ENCODE results near the gene LY9.

Gene LY9

DNA sequence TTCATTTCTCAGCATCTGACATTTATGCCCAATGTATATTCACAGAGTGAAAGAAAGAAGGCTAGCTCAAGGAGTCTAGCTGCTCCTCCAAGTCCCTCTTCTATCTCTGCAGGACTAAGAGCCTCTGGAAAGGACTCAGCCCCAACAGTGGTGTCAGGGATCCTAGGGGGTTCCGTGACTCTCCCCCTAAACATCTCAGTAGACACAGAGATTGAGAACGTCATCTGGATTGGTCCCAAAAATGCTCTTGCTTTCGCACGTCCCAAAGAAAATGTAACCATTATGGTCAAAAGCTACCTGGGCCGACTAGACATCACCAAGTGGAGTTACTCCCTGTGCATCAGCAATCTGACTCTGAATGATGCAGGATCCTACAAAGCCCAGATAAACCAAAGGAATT, 3.7 kb downstream of the LY9 start:
- H3K4me3 ChIP-seq: peak overlapping the region in 1 of 7 experiments; percentile 21

DNA sequence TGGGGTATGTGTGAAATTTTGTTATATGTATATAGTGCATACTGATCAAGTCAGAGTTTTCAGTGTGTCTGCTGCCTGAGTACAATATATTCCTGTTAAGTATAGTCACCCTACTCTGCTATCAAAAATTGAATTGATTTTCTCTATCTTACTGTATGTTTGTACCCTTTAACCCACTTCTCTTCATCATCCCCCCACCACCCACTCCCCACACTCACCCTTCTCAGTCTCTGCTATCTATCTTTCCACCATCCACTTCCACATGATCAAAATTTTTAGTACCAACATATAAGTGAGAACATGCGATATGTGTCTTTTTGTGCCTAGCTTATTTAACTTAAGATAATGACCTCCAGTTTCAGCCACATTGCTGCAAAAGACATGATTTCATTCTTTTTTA, 4.2 kb downstream of the LY9 start:
- H3K4me3 ChIP-seq: peak overlapping the region in 1 of 7 experiments; percentile 8
- peak overlapping the region in 2 of 21 experiments; percentile 9 to 90 for H3K27ac ChIP-seq

More for the DNA sequence above, 3.7 kb downstream of the LY9 start:
- H3K27ac ChIP-seq: peak overlapping the region in 1 of 21 experiments; percentile 90

DNA sequence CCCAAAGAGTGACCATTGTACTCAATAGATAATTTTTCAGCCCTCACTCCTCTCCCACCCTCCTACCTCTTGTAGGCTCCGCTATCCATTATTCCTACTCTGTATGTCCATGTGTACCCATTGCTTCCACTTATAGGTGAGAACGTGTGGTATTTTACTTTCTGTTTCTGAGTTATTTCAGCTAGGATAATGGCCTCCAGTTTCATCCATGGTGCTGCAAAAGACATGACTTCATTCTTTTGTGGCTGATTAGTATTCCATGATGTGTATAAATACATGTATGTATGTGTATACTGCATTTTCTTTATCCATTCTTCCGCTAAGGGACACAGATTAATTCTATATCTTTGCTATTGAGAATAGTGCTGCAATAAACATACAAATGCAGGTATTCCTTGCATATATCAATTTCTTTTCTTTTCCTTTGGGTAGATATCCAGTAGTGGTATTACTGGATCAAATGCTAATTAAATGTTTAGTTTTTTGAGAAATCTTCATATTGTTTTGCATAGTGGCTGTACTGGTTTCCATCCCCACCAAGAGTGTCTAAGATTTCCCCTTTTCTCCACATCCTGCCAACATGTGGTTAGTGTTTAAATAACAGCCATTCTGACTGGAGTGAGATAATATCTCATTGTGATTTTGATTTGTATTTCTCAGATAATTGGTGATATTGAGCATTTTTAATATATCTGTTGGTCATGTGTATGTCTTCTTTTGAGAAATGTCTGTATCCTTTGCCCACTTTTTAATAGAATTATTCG, 4.9 kb downstream of the LY9 start:
- H3K27ac ChIP-seq: peak overlapping the region in 2 of 21 experiments; percentile 9 to 90

DNA sequence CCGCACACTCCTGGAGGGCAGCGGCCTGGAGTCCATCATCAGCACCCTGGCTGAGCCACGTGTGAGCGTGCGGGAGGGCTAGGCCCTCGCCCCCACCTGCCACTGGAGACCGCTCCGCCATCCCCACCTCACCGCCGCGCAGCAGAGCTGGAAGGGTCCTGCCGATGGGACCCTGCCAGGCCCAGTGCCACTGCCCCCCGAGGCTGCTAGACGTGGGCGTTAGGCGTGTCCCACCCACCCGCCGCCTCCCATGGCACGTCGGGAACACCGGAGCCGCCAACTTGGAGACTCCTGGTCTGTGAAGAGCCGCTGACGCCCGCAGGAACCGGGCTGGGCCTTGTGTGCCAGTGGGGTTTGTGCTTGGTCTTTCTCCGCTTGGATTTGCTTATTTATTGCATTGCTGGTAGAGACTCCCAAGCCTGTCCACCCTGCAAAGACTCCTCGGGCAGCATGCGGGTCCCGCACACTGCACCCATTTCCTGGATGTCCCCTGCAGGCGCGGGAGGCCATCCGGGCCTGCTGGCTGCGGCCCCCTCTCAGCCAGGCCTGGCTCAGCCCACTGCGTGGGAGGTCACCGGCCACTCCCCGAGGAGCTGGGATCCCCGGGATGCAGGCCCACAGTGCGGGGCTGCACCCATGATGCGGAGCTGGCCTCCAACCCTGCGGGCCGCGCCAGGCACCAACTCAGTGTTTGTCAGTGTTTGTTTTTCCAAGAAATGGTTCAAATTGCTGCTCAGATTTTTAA, 6.0 kb downstream of the LY9 start:
- H3K4me3 ChIP-seq: no peak overlapping the region
- H3K27ac ChIP-seq: peak overlapping the region in 1 of 21 experiments; percentile 90

More for the DNA sequence above, 4.9 kb downstream of the LY9 start:
- peak overlapping the region in 1 of 7 experiments; percentile 8 for H3K4me3 ChIP-seq

DNA sequence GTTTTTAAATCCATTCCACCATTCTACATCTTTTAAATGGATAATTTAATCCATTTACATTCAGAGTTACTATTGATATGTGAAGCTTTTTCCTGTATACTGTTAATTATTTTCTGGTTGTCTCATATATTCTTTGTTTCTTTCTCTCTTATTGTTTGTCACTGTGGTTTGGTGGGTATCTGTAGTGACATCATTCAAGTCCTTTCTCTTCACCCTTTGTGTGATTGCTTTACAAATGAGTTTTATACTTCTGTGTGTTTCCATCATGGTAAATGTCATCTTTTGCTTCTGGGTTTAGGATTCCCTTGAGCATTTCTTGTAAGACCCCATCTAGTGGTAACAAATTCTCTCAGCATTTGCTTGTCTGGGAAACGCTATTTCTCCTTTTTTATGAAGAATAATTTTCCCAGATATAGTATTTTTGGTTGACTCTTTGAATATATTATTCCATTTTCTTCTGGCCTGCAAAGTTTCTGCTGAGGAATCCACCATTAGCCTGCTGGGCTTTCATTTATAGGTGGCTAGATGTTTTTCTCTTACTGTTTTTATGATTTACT, 10.2 kb downstream of the LY9 start:
- Histone ChIP-seq H3K27ac (no peak overlapping the region), H3K4me3 (no peak overlapping the region)

DNA sequence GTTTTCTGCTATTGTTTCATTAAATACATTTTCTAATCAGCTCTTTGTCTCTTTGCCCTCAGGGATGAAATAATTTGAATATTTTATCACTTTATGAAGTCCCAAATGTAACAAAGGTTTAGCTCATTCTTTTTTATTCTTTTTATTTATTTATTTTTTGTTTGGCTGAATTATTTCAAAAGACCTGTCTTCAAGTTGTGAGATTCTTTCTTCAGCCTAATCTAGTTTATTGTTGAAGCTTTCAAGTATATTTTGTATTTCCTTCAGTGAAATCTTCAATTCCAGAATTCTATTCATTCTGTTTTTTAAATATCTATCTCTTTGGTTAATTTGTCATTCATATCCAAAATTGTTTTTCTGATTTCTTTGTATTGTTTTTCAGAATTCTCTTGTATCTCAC, 10.8 kb downstream of the LY9 start:
- Histone ChIP-seq H3K27ac (no peak overlapping the region), H3K4me3 (no peak overlapping the region)

DNA sequence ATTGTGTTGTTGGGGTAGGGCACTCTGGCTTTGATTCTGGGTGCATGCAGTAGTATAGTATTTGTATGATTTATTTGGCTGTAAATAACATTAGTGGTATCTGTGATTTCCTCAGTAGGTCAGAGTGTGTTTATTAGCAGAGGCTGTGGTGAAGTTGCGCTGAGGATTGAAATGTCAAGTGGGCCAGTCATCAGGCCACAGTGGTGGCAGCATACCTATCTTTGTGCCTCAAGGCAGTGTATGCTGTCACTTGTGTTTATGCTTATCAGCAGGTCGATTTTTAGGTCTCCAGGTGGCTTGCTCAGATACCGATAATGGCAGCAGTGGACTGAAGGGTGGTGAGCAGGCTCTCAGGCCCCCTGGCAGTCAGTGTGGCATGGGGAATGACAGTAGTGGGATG, 11.3 kb downstream of the LY9 start:
- Histone ChIP-seq H3K4me3 (no peak overlapping the region), H3K27ac (no peak overlapping the region)

DNA sequence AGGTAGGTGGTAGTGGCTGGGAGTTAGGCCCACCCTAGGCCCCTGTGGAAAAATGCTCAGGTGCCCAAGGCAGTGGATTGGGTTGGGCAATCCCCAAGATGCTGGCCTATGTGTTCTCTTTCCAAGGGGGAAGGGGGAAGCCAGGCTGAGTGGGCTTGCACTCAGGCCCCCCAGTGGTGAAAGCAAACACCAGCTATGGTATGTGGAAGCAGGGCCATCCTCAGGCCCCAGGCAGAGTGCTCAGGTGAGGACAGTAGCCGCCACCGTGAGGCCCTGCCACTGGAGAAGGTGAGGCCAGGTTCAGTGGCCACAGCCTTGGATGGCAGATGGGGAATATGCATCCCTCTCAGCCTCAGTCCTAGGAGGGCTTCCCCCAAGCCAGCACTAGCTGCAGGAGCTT, 11.8 kb downstream of the LY9 start:
- H3K27ac ChIP-seq: no peak overlapping the region
- H3K4me3 ChIP-seq: no peak overlapping the region

DNA sequence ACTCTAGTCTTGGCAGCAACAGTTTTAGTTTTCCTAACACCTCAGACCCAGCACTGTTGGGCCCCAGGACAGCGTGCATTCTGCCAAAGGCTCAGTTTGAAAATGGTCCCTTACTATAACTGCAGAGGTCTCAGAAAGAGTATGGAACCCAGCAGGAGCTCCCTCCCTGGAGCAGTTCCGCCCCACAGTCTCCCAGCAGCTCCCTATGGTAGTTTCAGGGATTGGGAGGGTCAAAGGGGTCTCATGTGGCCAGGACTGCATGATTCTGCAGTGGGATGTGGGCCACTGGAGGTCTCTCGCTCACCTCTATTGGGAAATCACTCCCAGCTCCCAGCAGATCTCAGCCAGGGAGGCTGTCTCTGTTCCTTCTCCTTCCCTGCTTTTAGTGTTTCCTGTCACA, 12.3 kb downstream of the LY9 start:
- H3K4me3 ChIP-seq: no peak overlapping the region
- H3K27ac ChIP-seq: no peak overlapping the region

DNA sequence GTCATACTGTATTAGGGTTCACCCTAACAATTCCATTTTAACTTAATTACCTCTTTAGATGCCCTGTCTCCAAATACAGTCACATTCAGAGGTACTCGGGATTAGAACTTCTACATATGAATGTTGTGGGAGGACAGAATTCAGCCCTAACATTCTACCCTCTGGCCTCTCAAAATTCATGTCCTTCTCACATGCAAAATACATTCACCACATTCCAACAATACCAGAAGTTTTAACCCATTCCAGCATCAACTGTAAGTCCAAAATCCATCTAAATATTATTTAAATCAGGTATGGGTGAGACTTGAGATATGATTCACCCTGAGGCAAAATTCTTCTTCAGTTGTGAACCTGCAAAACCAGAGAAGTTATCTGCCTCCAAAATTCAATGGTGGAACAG, 14.5 kb downstream of the LY9 start:
- no peak overlapping the region for H3K4me3 ChIP-seq

DNA sequence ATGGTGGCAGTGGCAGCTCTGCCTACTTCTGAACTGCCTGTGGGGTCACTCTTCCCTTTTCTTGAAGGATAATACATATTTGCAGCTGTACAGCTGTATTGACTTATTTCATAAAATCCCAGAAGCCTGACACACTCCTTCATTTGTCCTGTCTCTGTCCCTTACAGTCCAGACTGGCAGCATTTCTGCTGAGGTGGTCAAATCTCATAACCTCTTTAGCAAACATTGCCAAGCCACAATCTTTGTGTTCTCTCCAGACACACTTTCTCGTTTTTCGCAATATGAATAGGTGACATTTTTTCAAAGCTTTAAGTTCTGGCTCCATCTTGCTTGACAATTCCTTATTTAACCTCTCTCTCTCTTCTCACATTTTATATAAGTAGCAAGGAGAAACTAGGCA, 15.2 kb downstream of the LY9 start:
- Histone ChIP-seq H3K4me3 (no peak overlapping the region), H3K27ac (no peak overlapping the region)

More for the DNA sequence above, 14.5 kb downstream of the LY9 start:
- H3K27ac ChIP-seq: no peak overlapping the region

DNA sequence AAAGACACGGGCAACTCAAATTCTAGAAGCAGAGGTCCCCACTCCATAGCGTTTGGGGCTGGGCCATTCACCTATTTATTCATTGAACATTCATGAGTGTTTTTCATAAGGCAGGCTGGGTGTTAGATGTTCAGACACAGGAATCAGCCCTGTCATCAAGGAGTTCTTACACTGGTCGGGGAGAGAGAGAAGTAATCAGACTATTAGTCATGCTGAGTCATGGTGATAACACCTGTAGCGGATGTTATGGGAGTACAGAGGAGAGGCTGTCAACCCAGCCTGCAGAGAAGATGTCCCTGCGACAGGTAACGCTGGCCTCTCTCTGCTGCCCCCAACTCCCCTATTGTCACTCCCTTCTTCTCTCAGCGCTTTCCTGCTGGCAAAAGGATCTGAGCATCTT, 17.2 kb downstream of the LY9 start:
- no peak overlapping the region for H3K4me3 ChIP-seq
- no peak overlapping the region for H3K27ac ChIP-seq

DNA sequence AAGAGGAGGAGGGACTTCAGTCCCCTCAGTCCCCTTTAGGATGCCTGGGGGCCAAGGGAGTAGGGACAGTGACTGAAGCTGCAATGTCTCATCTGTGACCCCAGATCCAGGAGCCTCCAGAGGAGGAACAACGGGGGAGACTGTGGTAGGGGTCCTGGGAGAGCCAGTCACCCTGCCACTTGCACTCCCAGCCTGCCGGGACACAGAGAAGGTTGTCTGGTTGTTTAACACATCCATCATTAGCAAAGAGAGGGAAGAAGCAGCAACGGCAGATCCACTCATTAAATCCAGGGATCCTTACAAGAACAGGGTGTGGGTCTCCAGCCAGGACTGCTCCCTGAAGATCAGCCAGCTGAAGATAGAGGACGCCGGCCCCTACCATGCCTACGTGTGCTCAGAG, 18.3 kb downstream of the LY9 start:
- H3K4me3 ChIP-seq: no peak overlapping the region
- no peak overlapping the region for H3K27ac ChIP-seq

DNA sequence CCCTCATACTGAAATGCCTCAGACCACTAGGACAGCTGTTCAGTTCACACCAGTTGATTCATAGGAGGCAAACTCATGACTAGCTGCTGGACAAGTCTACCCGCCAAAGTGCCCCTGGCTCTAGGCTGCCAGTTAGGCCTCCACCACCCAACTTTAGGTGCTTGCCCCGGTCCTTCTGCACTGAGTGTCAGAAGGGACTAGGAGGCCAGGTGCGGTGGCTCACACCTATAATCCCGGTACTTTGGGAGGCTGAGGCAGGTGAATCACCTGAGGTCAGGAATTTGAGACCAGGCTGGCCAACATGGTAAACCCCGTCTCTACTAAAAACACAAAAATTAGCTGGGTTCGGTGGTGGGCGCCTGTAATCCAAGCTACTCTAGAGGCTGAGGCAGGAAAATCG, 18.9 kb downstream of the LY9 start:
- H3K27ac ChIP-seq: no peak overlapping the region
- H3K4me3 ChIP-seq: no peak overlapping the region

DNA sequence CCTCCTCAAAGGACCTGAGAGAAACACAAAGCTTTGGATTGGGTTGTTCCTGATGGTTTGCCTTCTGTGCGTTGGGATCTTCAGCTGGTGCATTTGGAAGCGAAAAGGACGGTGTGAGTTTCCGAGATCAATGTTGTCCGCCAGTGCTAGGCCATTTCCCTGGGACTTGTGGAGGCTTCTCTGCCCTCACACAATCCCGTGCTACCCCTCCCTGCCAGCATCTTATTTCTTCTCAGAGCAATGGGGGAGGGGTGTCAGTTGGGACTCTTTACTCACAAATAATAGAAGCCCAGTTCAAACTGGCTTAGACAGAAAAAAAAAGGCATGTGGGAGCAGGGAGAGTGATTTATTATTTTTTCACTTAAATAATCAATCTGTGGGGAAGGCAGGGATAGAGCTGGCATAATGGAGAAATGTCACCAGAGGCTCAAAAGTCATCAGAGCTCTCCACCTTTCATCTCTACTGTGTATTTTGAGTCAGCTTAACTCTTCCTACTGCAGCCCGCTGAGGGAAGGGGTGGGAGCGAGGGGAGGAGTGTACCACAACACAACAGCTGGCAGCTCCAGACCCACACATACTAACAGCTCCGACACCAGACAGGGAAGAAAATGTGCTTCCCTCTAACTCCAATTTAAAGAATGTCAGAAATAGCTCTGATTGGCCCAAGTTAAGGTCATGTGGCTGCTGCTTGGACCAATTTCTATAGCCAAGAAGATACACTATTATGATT, 22.4 kb downstream of the LY9 start:
- no peak overlapping the region for H3K27ac ChIP-seq

DNA sequence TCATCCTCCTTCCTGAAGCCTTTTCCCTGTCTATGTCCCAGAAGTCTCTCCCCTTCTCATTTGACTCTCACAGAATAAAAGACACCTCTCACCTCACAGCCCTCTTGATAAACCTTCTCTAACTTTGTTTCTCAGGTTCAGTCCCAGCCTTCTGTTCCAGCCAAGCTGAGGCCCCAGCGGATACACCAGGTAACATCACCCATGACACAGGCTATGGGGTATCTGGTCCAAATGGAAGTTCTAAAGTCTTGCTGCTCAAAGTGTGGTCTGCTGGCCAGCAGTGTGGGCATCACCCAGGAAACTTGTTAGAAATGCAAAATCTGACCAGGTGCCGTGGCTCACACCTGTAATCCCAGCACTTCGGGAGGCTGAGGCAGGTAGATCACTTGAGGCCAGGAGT, 23.2 kb downstream of the LY9 start:
- Histone ChIP-seq H3K4me3 (no peak overlapping the region), H3K27ac (no peak overlapping the region)

More for the DNA sequence above, 22.4 kb downstream of the LY9 start:
- no peak overlapping the region for H3K4me3 ChIP-seq

DNA sequence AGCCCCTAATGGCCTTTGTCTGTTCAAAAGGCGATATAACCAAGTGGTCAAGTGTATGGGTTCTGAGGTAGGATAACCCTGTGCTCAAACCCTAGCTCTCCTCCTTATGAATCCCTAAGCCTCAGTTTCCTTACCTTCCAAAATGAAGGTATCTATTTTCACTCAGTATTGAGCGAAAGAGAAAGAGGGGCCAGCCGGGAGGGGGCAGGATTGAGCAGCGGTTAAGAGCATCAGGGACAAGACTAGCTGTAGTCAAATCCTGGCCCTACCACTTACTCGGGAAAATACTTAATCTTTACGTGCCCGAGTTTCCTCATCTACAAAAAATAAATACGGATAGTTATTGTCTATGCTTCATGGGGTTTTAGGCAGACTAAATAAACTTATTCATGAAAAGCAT, 25.7 kb downstream of the LY9 start:
- Histone ChIP-seq H3K27ac (no peak overlapping the region), H3K4me3 (no peak overlapping the region)

DNA sequence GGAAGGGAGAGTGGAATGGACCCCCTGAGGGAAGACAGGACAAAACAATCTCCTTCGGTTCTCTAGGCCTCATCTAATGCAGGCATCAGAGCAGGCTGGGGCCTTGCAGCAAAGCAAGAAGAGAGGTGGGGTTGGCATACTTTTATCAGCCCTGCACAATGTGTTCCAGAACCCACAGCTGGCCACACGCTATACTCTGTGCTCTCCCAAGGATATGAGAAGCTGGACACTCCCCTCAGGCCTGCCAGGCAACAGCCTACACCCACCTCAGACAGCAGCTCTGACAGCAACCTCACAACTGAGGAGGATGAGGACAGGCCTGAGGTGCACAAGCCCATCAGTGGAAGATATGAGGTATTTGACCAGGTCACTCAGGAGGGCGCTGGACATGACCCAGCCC, 27.3 kb downstream of the LY9 start:
- H3K27ac ChIP-seq: no peak overlapping the region
- no peak overlapping the region for H3K4me3 ChIP-seq

DNA sequence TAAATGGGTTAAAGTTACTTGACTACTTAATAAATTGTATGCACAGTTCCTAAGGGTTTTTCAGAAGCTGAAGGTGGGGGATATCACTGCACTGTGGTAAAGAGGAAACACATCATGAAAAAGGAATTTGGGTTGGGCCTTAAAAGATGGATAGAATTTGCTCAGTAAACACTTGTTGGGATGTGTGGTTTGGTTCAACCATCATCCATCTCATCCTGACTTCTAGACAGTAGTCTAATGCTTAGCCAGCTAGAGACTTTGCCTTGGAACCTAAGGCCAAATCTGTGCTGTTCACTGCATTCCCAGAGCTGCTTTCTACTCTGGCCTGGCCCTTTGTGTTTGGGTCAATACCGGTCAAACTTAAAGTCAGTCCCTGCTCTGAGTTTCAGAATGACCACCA, 30.6 kb downstream of the LY9 start:
- H3K27ac ChIP-seq: no peak overlapping the region
- no peak overlapping the region for H3K4me3 ChIP-seq

DNA sequence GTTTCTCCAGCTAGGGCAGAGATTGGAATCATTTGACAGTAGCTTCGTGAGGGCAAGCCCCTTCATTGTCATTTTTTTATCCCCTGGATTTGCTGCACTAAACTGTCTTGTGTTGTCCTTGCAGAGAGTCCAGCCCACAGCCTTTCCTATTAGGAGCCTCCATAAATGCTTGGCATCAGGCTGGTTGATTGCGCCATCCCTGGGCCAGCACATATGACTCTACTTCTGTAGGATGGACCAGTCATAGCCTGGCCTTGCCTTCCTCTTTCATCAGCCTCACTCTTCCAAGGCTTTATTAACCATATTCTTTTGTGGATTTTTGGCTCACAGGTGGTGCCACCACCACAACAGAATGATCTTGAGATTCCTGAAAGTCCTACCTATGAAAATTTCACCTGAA, 31.4 kb downstream of the LY9 start:
- Histone ChIP-seq H3K4me3 (no peak overlapping the region), H3K27ac (no peak overlapping the region)
